ENCODE results near the gene SMC6.

- TF ChIP-seq CTCF (IDR thresholded peaks at IDR 0.05; ENCODE audit: borderline replicate concordance, extremely low read depth, low read length, poor library complexity, severe bottlenecking) (no peak), EZH2 (IDR thresholded peaks at IDR 0.05; ENCODE audit: borderline replicate concordance, low read depth, low read length, severe bottlenecking) (no peak)
Observed at GRCh38 chr2:17667898-17668297, 85.7 kb downstream of the SMC6 start.
